HG02763 (cell line): ENCODE data around the gene ARHGAP10.
"Not testable (repeated sequence)": the region's sequence is repeated elsewhere in the genome, so short reads cannot be mapped to it uniquely, and the experiment has no call there.

ENCODE experiments used
- ATAC-seq: cut with Tn5 transposase; IDR thresholded peaks from one replicate; pipeline ENCODE4 v1.9.1; 2021; ENCODE audit warnings: mild to moderate bottlenecking, moderate library complexity; ENCODE audit not compliant: unreplicated experiment

ARHGAP10 gene

GRCh38 chr4:147975933-147976928 lies 244.3 kb downstream of the ARHGAP10 start:
- ATAC-seq, result no peak

- ATAC-seq, result no peak
Observed at GRCh38 chr4:147980586-147980985, 248.7 kb downstream of the ARHGAP10 start.

GRCh38 chr4:147981305-147981704 lies 249.4 kb downstream of the ARHGAP10 start:
- ATAC-seq, result peak; percentile 88

DNA sequence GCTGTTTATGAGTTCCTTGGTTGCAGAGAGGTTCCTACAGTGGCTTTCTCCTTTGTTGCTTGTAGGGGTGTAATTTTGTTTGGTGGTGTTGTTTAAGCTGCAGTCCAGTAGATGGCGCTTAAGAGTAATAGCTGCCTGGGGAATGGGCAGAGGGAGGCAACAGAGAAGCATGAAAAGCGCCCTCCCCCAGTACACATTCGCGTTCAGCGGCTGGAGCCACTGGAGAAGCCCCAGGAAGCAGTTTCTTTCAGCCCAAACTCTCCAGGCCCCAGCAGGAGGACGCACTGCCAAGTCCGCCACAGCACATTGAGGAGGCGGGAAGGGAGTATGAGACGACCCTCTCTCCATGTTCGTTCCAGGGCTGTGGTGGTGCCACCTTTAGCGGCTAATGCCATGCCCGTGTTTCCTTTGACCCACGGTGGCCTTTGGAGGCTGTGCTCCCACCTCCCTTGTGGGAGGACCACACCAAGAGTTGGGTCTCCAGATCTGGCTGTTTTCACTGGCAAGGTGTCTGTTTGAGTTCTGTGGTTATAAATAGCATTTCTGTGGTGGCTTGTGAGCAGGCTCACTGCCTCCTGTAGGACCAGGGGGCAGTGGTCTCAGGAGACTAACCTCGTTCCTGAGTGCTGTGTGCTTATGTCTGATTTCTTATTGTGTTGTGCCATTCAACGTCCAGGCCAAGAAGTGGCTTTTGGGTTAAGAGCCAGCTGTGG lies 252.3 kb downstream of the ARHGAP10 start:
- ATAC-seq, result no peak

DNA sequence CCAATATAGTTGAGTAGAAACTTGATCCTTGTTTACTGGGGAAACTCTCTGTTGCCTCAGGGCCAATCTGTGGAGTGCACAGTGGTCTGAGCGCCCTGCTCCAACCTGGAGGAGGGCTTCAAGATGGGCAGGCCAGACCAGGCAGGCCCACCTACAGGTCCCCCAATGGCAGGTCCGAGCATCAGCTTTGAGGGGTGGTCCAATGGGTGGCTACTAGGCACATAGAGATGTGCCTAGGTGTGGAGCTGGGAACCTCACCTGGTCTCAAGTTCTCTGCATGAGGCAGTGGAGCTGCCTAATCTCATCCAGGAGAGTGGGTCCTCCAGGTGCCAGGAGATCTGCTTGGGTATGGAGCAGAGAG lies 252.9 kb downstream of the ARHGAP10 start:
- ATAC-seq, result no peak

GRCh38 chr4:147985376-147985775 lies 253.5 kb downstream of the ARHGAP10 start:
- no peak for ATAC-seq

DNA sequence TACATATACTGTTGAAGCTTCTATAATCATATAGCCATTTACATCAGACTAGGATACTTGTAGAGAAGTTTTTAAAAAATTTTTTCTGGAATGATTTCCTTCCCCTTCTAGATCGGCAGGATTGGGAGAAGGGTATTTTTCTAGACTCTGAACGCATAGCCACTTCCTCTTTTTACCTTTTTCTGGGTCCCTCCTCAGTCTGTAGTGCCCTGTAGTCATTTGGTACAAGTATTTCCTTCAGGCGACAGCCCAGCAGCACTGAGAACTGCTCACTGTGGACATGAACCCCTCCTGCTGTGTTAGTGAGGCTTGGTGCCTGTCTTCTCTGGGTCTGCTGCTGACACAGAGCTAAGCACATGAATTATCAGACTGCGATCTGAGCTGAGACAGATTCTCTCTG lies 255.4 kb downstream of the ARHGAP10 start:
- ATAC-seq, result peak; percentile 62

DNA sequence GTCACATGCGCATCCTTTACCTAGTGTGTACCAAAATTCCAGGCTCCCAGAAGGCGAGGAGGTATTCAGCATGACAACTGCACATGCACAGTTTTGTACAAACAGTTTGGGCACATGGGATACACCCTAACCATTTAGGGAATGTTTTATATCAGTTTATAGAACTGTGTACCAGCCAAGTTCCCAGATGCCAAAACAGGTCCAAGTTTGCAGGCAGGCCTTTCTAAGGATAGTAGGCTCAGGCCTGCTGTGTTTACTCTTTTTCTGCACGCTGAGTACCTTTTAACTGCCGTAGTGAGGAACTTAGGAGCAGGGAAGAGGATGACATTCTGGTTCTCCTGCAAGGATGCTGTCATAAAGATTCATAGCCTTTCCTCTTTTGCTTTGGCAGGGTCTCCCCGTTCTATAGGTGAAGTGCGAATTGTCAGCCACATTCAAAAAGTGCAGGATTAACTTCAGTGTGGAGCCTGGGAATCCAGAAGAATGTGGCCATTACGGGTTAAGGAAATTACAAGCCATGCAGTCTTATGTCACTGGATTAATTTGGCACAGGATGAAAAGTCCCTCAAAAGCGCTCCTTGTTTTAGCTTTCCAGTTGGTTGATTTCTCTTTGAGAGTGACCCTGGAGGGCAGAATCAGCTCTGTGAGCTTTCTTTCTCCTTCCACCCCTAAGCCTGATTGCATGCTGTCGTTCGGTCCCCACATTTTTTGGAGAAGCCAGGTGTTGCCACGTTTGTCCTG lies 259.8 kb downstream of the ARHGAP10 start:
- ATAC-seq, result no peak

DNA sequence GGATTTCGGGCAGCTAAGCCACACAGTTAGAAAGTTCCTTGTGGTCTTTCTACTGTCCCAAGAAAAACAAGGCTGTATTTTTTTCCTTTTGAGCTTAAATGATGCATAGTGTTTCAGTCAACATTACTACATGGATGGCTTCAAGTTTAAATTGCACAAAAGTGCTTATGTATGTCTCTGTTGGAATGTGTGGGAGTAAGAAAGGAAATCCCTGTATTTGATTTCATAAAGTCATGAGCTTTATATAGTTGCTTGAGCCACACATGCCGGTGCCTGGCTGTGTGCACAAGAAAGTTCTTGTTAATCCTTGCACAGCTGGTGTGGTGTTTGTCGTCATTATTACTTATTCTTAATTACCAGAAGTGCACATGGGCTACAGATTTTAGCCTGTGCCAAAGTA lies 262.2 kb downstream of the ARHGAP10 start:
- ATAC-seq, result no peak

DNA sequence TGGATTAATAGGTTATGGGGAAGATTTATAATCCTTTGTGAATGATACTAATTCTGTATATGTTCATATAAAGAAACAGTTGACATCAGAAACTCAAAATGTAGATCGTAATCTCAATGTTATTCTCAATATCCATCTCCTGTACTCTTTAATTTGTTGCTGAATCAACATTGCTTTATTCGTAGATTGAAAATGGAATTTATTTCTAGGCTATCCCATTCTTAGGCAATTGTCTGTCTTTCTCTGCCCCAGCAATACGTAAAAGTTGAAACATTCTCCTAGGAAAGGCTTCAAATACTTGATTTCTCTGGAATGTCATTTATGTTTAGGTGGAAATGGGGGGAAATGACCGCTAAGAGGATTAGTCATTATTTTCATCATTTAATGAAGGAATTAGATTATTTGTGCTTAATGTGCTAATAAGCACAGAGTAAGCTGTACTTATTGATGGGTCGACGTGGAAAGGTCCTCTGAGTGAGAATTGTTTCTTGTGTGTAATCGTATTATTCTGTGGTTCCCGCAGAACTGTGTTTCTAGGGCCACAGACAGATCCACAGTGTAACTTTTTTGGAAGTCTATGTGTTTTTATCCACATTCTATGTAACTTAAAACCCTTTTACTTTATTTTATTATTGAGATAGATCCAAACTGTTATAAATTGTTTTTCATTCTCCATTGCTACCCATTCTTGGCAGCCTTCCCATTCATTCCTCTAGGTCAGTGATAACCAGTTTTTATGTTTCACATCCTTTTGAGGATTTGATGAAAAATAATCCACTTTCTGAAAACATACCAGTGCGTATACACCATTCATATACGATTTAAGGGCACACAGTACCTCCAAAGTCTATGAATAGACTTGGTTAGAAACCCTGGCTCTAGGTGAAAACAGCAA lies 262.9 kb downstream of the ARHGAP10 start:
- no peak for ATAC-seq

GRCh38 chr4:147996859-147997258 lies 265.0 kb downstream of the ARHGAP10 start:
- no peak for ATAC-seq

- ATAC-seq, result not testable (repeated sequence)
Observed at GRCh38 chr4:148000038-148000437, 268.1 kb downstream of the ARHGAP10 start.

- no peak for ATAC-seq
Observed at GRCh38 chr4:148004228-148004857, 272.5 kb downstream of the ARHGAP10 start.

GRCh38 chr4:148006001-148006400 lies 274.1 kb downstream of the ARHGAP10 start:
- ATAC-seq, result no peak

DNA sequence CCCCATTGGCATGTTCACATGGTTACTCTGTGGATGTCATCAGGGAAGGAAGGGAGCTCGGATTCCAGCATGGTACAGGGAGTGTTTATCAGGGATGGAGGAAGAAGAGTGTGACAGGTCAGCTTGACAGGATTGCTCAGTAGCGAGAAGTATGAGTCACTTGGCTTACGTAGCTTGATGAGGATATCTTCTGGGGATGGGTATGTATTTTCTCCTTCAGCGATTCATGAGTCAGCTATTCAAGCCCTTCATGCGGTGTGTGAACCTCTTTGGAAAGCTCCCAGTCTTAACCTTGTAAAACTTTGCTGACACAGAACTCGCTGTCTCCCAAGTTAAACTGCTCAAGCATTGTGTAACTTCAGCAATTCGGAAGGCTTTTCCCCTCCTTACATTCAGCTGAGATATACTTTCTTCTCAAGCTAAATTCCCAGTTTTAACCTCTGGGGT lies 275.4 kb downstream of the ARHGAP10 start:
- ATAC-seq, result no peak

GRCh38 chr4:148007792-148008191 lies 275.9 kb downstream of the ARHGAP10 start:
- no peak for ATAC-seq

DNA sequence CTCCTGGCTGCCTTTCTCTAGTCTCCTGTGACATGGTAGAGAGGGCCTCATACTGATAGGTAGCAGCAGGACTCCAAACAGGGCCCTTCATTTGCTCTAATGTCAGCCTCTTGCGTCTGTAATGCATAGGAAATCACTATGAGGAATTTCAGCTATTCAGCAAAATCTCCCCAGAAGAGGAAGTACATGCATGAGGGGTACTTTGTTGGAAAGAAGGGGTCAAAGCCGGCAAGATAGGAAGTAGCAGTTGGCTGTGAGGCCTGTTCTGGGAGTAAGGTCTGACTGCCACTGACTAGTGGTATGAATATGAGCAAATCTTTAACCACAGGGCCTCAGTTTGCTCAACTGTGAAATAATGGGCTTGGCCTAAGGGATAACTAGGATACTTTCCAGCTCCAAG lies 283.2 kb downstream of the ARHGAP10 start:
- no peak for ATAC-seq

- no peak for ATAC-seq
Observed at GRCh38 chr4:148015468-148015867, 283.6 kb downstream of the ARHGAP10 start.

DNA sequence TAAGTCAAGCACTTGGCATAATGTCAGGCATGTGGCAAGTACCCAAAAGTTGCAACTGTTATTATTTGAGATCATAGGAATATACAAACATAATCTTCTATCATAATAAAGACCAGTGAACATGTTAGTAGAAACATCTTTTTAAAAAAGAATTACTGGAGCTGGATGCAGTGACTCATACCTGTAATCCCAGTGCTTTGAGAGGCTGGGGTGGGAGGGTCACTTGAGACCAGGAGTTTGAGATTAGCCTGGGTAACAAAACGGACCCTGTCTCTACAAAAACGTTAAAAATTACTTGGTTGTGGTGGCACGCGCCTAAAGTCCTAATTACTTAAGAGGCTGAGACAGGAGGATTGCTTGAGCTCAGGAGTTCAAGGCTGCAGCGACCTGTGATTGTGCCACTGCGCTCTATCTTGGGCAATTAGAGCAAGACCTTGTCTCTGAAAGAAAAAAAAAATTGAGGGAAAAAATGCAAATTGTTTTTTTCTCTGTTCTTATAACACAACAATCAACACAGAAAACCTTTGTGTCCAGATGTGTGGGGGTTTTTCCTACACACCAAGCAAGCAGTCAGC lies 284.3 kb downstream of the ARHGAP10 start:
- no peak for ATAC-seq
